Skeletal muscle tissue (tissue), 4 donors: ENCODE results near the gene PCDHAC1. TPM values are rescaled to one million over a fixed set of nuclear protein-coding genes. Genes with fewer than 3 reads are reported as not detected.

Source experiments
- H3K27ac ChIP-seq: one replicate; pipeline ENCODE4 v1.7.0; 2013; ENCODE audit warnings: mild to moderate bottlenecking, low read depth, low read length, inconsistent platforms
- H3K27me3 ChIP-seq, 3 donors: one replicate each; pipeline ENCODE4 v1.7.0; 2013; ENCODE audit warnings: low read length in 3 of 3; ENCODE audit not compliant: control insufficient read depth in 3 of 3, insufficient read depth in 3 of 3
- H3K36me3 ChIP-seq, 3 donors: one replicate each; pipeline ENCODE4 v1.7.0; 2013; ENCODE audit warnings: low read length in 3 of 3; ENCODE audit not compliant: control insufficient read depth in 3 of 3, insufficient read depth in 3 of 3
- H3K4me1 ChIP-seq, 3 donors: one replicate each; pipeline ENCODE4 v1.7.0; 2013; ENCODE audit warnings: low read length in 3 of 3, mild to moderate bottlenecking in 3 of 3; ENCODE audit not compliant: control insufficient read depth in 3 of 3, insufficient read depth in 3 of 3
- H3K4me3 ChIP-seq, 3 donors: one replicate each; pipeline ENCODE4 v1.7.0; 2013; ENCODE audit warnings: low read length in 3 of 3
- H3K9ac ChIP-seq, 3 donors: one replicate each; pipeline ENCODE4 v1.7.0; 2013; ENCODE audit warnings: low read length in 3 of 3, mild to moderate bottlenecking in 3 of 3, moderate library complexity in 2 of 3, low read depth in 1 of 3
- H3K9me3 ChIP-seq, 3 donors: one replicate each; pipeline ENCODE4 v1.7.0; 2013; ENCODE audit warnings: low read length in 3 of 3; ENCODE audit not compliant: control insufficient read depth in 3 of 3
- total RNA-seq: library from RNA; depleted of rRNA; stranded (reverse); fragments of >200 nt; gene quantifications from one replicate; pipeline ENCODE4 v1.2.3, GENCODE V29; 2014
- donor health status: Osteomylitis.

Gene PCDHAC1
- total RNA-seq, 1 donor from 2014 or later = 0.52 TPM

DNA sequence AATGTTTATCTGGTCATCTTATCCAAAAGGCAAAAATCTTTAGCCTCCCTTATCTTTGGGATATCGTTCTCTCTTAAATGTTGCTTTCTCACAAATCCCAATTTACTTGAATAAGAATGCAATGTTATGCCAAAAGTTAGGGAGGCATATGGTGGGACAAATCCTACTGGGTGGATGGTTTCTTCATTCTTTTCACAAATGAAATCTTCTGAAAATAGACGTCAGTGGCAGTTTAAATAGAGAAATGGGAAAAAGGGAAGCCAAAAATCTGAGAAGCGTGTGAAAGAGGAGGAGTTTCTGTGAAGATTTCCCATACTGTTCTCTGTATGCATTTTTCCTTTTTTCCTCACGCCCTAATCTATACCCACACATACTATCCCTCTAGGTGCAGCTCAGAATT lies 2.5 kb upstream of the PCDHAC1 start:
- Histone ChIP-seq H3K27me3 (peaks cover 26 to 35% (median 32%) of the 10 kb centered on the region in 3 donors), H3K4me3 (no peak overlapping the region), H3K9me3 (peaks cover 0 to 5% (median 4%) of the 10 kb centered on the region in 3 donors), H3K9ac (no peak overlapping the region), H3K4me1 (peaks cover 9 to 10% (median 10%) of the 10 kb centered on the region in 3 donors), H3K27ac (no peak overlapping the region), H3K36me3 (no peaks in the 10 kb centered on the region)

DNA sequence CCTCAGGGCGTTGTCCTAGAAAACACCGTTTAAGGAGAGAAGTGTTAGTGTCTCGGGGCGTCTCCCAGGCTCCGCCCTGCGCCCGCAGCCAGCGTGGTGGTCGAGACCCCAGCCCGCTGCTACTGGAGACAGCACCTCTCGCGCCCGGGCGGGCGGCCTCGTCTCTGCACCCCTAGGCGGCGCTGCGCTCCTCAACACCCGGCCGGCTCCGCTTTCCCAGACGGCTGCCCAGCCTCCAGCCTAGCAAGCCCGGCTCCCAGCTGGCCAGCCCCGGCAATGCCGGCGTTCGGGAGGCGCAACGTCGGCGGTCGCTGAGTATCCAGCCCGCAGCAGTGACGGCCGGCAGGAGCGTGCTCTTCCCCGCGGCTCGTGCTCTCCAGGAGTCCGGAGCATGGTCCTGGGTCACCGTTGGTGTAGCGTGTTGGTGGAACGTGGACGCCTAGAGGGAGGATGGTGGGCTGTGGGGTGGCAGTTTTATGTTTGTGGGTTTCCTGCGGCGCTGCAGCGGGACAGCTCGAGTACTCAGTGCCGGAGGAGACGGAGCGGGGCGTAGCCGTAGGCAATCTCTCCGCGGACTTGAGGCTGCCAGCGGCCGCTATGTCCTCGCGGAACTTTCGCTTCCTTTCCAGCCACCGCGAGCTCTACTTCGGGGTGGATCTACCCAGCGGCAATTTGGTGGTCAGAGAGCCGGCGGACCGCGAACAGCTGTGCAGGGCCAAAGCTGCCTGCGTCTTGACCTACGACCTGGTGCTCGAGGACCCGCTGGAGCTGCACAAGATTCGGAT lies 536 bp downstream of the PCDHAC1 start:
- H3K9ac ChIP-seq = no peak overlapping the region
- H3K27me3 ChIP-seq = peaks cover 27 to 38% (median 36%) of the 10 kb centered on the region in 3 donors
- peaks cover 9 to 10% (median 10%) of the 10 kb centered on the region in 3 donors for H3K4me1 ChIP-seq
- peaks cover 0 to 5% (median 4%) of the 10 kb centered on the region in 3 donors for H3K9me3 ChIP-seq
- no peaks in the 10 kb centered on the region for H3K36me3 ChIP-seq
- no peak overlapping the region for H3K27ac ChIP-seq
- H3K4me3 ChIP-seq = peak overlapping the region; percentile 50 to 69 (median 61)

- Histone ChIP-seq H3K4me1 (peaks cover 9 to 10% (median 10%) of the 10 kb centered on the region in 3 donors), H3K4me3 (peak overlapping the region; percentile 50 to 69 (median 61)), H3K27me3 (peaks cover 27 to 38% (median 36%) of the 10 kb centered on the region in 3 donors), H3K9ac (no peak overlapping the region), H3K36me3 (no peaks in the 10 kb centered on the region), H3K9me3 (peaks cover 0 to 5% (median 4%) of the 10 kb centered on the region in 3 donors), H3K27ac (no peak overlapping the region)
Measured at GRCh38 chr5:140927228-140927573, 1.1 kb downstream of the PCDHAC1 start.

DNA sequence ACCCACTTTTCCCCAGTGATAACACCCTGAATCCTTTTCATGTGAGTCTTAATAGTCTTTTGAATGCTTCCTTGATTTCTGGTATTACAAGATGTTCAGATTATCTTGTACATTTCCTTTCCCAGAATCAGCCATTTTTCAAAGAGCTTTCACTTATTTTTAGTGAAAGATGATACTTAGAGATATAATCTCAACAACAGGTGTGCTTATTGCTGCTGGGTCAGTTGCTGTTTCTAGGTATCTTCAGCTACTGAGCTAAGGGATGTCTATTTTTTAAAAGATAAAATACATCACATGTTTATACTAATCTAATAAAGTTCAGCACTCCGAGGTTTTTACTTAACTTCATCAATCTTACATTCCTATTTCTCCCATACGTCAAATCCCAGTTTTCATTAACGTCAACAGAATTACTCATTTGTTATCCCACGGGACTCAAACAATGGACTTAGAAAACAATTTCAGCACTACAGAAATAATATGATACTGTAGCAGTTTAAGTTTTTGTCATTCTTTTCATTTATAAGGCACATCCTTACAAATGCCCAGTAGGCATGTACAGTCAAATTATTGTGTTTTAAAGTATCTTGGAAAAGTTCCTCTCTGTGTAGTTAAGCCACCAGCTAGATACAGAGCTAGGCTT lies 9.0 kb downstream of the PCDHAC1 start:
- H3K27me3 ChIP-seq = no peaks in the 10 kb centered on the region
- no peak overlapping the region for H3K4me3 ChIP-seq
- no peak overlapping the region for H3K27ac ChIP-seq
- H3K36me3 ChIP-seq = no peaks in the 10 kb centered on the region
- H3K4me1 ChIP-seq = no peaks in the 10 kb centered on the region
- no peak overlapping the region for H3K9ac ChIP-seq
- H3K9me3 ChIP-seq = no peaks in the 10 kb centered on the region

GRCh38 chr5:140946578-140946977 lies 20.5 kb downstream of the PCDHAC1 start:
- Histone ChIP-seq H3K36me3 (no peaks in the 10 kb centered on the region), H3K27ac (no peak overlapping the region), H3K9ac (no peak overlapping the region), H3K27me3 (peaks cover 0 to 2% (median 0%) of the 10 kb centered on the region in 3 donors), H3K4me1 (no peaks in the 10 kb centered on the region), H3K4me3 (no peak overlapping the region), H3K9me3 (peaks cover 0 to 2% (median 0%) of the 10 kb centered on the region in 3 donors)

- H3K27ac ChIP-seq = no peak overlapping the region
- no peak overlapping the region for H3K4me3 ChIP-seq
- no peaks in the 10 kb centered on the region for H3K36me3 ChIP-seq
Measured at GRCh38 chr5:140951636-140952035, 25.5 kb downstream of the PCDHAC1 start.

DNA sequence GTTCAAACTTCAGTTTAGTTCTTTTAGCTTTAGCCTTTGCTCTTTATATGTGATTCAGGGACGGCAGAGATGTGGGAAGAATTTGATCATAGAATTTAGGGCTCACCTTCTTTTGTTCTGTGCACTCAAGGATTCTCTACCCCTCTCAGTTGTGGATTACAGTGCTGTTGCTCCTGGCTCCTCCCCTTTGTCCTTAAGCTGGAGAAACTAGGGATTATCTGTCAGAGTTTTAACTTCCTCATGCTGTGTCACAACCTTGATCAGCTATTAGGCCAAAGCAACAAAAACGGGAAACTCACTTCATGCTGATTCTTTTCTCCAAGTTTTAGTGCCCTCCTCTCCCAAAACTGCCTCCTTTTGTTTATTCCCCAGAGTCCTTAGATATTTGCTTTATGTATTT lies 27.1 kb downstream of the PCDHAC1 start:
- no peak overlapping the region for H3K4me3 ChIP-seq
- no peaks in the 10 kb centered on the region for H3K4me1 ChIP-seq
- H3K9ac ChIP-seq = no peak overlapping the region
- no peaks in the 10 kb centered on the region for H3K9me3 ChIP-seq
- H3K27ac ChIP-seq = no peak overlapping the region
- H3K36me3 ChIP-seq = no peaks in the 10 kb centered on the region
- peaks cover 0 to 3% (median 0%) of the 10 kb centered on the region in 3 donors for H3K27me3 ChIP-seq

More at GRCh38 chr5:140951636-140952035, 25.5 kb downstream of the PCDHAC1 start:
- H3K27me3 ChIP-seq = peaks cover 0 to 3% (median 0%) of the 10 kb centered on the region in 3 donors
- H3K9ac ChIP-seq = no peak overlapping the region
- H3K4me1 ChIP-seq = no peaks in the 10 kb centered on the region
- H3K9me3 ChIP-seq = no peaks in the 10 kb centered on the region

DNA sequence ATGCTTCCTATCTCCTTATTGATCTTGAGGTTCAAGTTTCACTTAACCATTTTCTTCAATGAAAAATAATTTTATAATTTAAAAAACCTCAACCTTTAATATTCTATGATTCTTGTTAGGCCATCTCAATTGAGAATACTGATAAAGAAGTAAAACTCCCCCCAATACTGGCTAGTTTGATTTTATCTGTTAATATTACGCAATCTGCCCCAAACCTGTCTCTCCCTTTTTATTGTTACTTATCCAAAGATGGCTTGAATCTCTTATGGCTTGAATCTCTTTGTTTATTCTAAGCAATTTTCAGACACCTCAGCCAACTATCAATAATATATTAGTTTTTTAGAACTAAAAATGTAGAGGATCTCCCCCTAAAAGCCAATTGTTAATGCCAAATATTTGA lies 36.1 kb downstream of the PCDHAC1 start:
- Histone ChIP-seq H3K27me3 (peaks cover 7 to 16% (median 14%) of the 10 kb centered on the region in 3 donors), H3K27ac (no peak overlapping the region), H3K4me1 (peaks cover 6 to 12% (median 10%) of the 10 kb centered on the region in 3 donors), H3K9me3 (no peaks in the 10 kb centered on the region), H3K9ac (no peak overlapping the region), H3K4me3 (no peak overlapping the region), H3K36me3 (no peaks in the 10 kb centered on the region)

- H3K4me3 ChIP-seq = no peak overlapping the region
- no peak overlapping the region for H3K27ac ChIP-seq
- H3K27me3 ChIP-seq = peaks cover 24 to 26% (median 25%) of the 10 kb centered on the region in 3 donors
- no peak overlapping the region for H3K9ac ChIP-seq
- H3K36me3 ChIP-seq = no peaks in the 10 kb centered on the region
- H3K4me1 ChIP-seq = peaks cover 8 to 14% (median 13%) of the 10 kb centered on the region in 3 donors
- no peaks in the 10 kb centered on the region for H3K9me3 ChIP-seq
Measured at GRCh38 chr5:140964356-140964755, 38.3 kb downstream of the PCDHAC1 start.

GRCh38 chr5:140965905-140966292 lies 39.8 kb downstream of the PCDHAC1 start:
- Histone ChIP-seq H3K27ac (no peak overlapping the region), H3K4me1 (peaks cover 8 to 14% (median 13%) of the 10 kb centered on the region in 3 donors), H3K4me3 (peak overlapping the region; percentile 60 to 67 (median 66)), H3K36me3 (no peaks in the 10 kb centered on the region), H3K27me3 (peaks cover 24 to 26% (median 25%) of the 10 kb centered on the region in 3 donors), H3K9ac (peak overlapping the region in 1 of 3 donors; percentile 40), H3K9me3 (no peaks in the 10 kb centered on the region)
